HepG2 (cell line): ENCODE measurements around the gene SASH1. TPM values are rescaled to one million over a fixed set of nuclear protein-coding genes. Genes with fewer than 3 reads are reported as not detected.

ENCODE experiments used
- ARHGAP35 ChIP-seq: sonication (generic); formaldehyde crosslinking; IDR thresholded peaks from 2 replicates; pipeline ENCODE4 v1.9.0; 2022; ENCODE audit warnings: mild to moderate bottlenecking, inconsistent platforms, moderate library complexity, missing genetic modification reagents, borderline replicate concordance
- CBX1 ChIP-seq: IDR thresholded peaks from one replicate; pipeline ENCODE4 v1.6.1; 2016; ENCODE audit warnings: antibody characterized with exemption, low read depth
- EZH2 ChIP-seq: conservative IDR thresholded peaks from 2 replicates; pipeline ENCODE4 v1.6.1; 2012; ENCODE audit warnings: mild to moderate bottlenecking, low read depth, low read length, moderate library complexity
- FOXO1 ChIP-seq: sonication (generic); formaldehyde crosslinking; IDR thresholded peaks from 2 replicates; pipeline ENCODE4 v1.4.0; 2020; ENCODE audit warnings: missing genetic modification reagents
- GLI4 ChIP-seq: sonication (generic); formaldehyde crosslinking; IDR thresholded peaks from 2 replicates; pipeline ENCODE4 v1.5.1; 2020; ENCODE audit warnings: missing genetic modification reagents, mild to moderate bottlenecking, moderate library complexity, borderline replicate concordance
- KDM1A ChIP-seq: IDR thresholded peaks from 2 replicates; pipeline ENCODE4 v1.6.1; 2016; ENCODE audit warnings: missing compliant biosample characterization
- SOX13 ChIP-seq, 3 experiments: fragments of 450-650 bp in 1 of 3; sonication (generic) in 1 of 3; formaldehyde crosslinking in 1 of 3; IDR thresholded peaks in 2 of 3; conservative IDR thresholded peaks in 1 of 3; 2 replicates each; pipeline versions ENCODE4 v1.5.0 to v1.6.1; 2016 to 2020; ENCODE audit warnings: antibody characterized with exemption in 1 of 3, mild to moderate bottlenecking in 1 of 3, missing compliant biosample characterization in 1 of 3, missing genetic modification reagents in 1 of 3, moderate library complexity in 1 of 3
- SRF ChIP-seq: IDR thresholded peaks from 2 replicates; pipeline ENCODE4 v1.6.1; 2011; ENCODE audit warnings: mild to moderate bottlenecking, low read depth, low read length, moderate library complexity
- ZNF556 ChIP-seq: sonication (generic); formaldehyde crosslinking; IDR thresholded peaks from 2 replicates; pipeline ENCODE4 v1.4.0; 2020; ENCODE audit warnings: mild to moderate bottlenecking, missing genetic modification reagents, borderline replicate concordance
- ZNF670 ChIP-seq: sonication (generic); formaldehyde crosslinking; IDR thresholded peaks from 2 replicates; pipeline ENCODE4 v1.8.0; 2022; ENCODE audit warnings: mild to moderate bottlenecking, missing genetic modification reagents, borderline replicate concordance
- ZNF761 ChIP-seq: sonication (generic); formaldehyde crosslinking; conservative IDR thresholded peaks from 2 replicates; pipeline ENCODE4 v1.4.0; 2020; ENCODE audit warnings: mild to moderate bottlenecking, missing genetic modification reagents
- ZNF883 ChIP-seq: sonication (generic); formaldehyde crosslinking; IDR thresholded peaks from 2 replicates; pipeline ENCODE4 v1.5.1; 2020; ENCODE audit warnings: mild to moderate bottlenecking, missing genetic modification reagents; ENCODE audit errors: not compliant biosample characterization
- polyA plus RNA-seq, 8 experiments: library from polyadenylated mRNA; depleted of rRNA in 3 of 8; stranded (reverse) in 7 of 8; unstranded in 1 of 8; fragments of >200 nt; fragmentation: Illumina TruSeq in 4 of 8; extraction: Trizol in 4 of 8; gene quantifications; 2 replicates each; pipeline versions ENCODE4 v1.2.1 to v1.2.3, GENCODE V29; 2011 to 2016; ENCODE audit warnings: low read depth in 4 of 8, missing spikeins in 1 of 8, mixed read lengths in 1 of 8; ENCODE audit not compliant: insufficient read depth in 1 of 8
- total RNA-seq, 5 experiments: library from RNA; depleted of rRNA; stranded (reverse); fragments of >200 nt; fragmentation: Illumina TruSeq; extraction: Trizol; gene quantifications; 2 replicates each; pipeline ENCODE4 v1.2.3, GENCODE V29; 2016; ENCODE audit warnings: low read depth in 1 of 5
- TF ChIP-seq, protein P1 (sequence below), 2 experiments: fragments of 450-650 bp in 1 of 2; sonication (generic) in 1 of 2; formaldehyde crosslinking in 1 of 2; IDR thresholded peaks; 2 replicates each; pipeline versions ENCODE4 v1.6.1 to v1.8.0; 2016 to 2022; ENCODE audit warnings: antibody characterized with exemption in 1 of 2, mild to moderate bottlenecking in 1 of 2, missing genetic modification reagents in 1 of 2
- TF ChIP-seq, protein P2 (sequence below): sonication (generic); formaldehyde crosslinking; IDR thresholded peaks from 2 replicates; pipeline ENCODE4 v1.5.0; 2020; ENCODE audit warnings: missing genetic modification reagents
- TF ChIP-seq, protein P3 (sequence below): sonication (generic); formaldehyde crosslinking; IDR thresholded peaks from 2 replicates; pipeline ENCODE4 v1.8.0; 2022; ENCODE audit warnings: mild to moderate bottlenecking, missing genetic modification reagents, borderline replicate concordance

Gene SASH1
- total and polyA plus RNA-seq, 2 of the 13 experiments (the other 11 are each of a cell fraction or from before 2014, with no cell fraction given): 7.5 to 8.2 TPM

DNA sequence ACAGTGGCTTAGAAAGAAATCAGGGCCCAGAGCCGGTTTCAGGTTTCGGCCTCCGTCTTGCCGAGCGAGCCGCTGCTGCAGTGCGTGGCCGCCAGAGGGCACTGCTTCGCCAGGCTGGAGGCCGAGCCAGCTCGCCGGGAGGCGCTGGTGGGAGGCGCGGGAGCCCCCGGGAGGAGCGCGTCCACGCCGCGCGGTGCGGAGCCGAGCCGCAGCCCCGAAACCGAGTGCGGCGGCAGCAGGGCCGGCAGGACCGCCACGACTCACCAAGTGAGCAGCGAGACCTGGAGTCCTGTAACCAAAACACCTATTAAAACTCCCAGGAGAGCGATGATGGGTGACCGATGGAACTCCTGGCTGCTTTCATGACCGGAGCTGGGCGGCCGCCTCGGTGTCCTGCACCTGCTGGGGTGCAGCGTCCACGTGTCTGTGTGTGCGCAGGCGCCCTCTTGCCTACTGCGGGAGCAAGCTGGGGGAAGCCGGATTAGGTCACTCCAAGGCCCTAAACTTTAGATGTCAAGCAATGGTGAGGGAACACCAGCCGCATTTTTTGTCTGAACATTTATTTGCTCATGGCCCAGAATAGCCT lies 217.3 kb downstream of the SASH1 start (continued):
- TF ChIP-seq GLI4 (peak; percentile 88; the same call in 1 of the 2 replicates), FOXO1 (CRISPR knock-in tag) (peak; percentile 42; the same call in 1 of the 2 replicates), SRF (no peak), ZNF556 (peak; percentile 47; the same call in 1 of the 2 replicates), SOX13 (IDR thresholded peaks at IDR 0.05) (no peak), SOX13 (CRISPR knock-in tag; conservative IDR thresholded peaks at IDR 0.05 in 1 of 2, IDR thresholded peaks at IDR 0.05 in 1 of 2) (no peak), ZNF761 (CRISPR knock-in tag) (no peak), EZH2 (no peak; the same call in 1 of the 2 replicates), ARHGAP35 (no peak), ZNF670 (no peak), ZNF883 (peak; percentile 82), KDM1A (CRISPR knock-in tag) (no peak), CBX1 (no peak)
- TF ChIP-seq, protein P1, sequence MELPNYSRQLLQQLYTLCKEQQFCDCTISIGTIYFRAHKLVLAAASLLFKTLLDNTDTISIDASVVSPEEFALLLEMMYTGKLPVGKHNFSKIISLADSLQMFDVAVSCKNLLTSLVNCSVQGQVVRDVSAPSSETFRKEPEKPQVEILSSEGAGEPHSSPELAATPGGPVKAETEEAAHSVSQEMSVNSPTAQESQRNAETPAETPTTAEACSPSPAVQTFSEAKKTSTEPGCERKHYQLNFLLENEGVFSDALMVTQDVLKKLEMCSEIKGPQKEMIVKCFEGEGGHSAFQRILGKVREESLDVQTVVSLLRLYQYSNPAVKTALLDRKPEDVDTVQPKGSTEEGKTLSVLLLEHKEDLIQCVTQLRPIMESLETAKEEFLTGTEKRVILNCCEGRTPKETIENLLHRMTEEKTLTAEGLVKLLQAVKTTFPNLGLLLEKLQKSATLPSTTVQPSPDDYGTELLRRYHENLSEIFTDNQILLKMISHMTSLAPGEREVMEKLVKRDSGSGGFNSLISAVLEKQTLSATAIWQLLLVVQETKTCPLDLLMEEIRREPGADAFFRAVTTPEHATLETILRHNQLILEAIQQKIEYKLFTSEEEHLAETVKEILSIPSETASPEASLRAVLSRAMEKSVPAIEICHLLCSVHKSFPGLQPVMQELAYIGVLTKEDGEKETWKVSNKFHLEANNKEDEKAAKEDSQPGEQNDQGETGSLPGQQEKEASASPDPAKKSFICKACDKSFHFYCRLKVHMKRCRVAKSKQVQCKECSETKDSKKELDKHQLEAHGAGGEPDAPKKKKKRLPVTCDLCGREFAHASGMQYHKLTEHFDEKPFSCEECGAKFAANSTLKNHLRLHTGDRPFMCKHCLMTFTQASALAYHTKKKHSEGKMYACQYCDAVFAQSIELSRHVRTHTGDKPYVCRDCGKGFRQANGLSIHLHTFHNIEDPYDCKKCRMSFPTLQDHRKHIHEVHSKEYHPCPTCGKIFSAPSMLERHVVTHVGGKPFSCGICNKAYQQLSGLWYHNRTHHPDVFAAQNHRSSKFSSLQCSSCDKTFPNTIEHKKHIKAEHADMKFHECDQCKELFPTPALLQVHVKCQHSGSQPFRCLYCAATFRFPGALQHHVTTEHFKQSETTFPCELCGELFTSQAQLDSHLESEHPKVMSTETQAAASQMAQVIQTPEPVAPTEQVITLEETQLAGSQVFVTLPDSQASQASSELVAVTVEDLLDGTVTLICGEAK (IDR thresholded peaks at IDR 0.05): no peak
- TF ChIP-seq, protein P1 (CRISPR knock-in tag; IDR thresholded peaks at IDR 0.05): peak; percentile 27; the same call in 1 of the 2 replicates
- TF ChIP-seq, protein P2, sequence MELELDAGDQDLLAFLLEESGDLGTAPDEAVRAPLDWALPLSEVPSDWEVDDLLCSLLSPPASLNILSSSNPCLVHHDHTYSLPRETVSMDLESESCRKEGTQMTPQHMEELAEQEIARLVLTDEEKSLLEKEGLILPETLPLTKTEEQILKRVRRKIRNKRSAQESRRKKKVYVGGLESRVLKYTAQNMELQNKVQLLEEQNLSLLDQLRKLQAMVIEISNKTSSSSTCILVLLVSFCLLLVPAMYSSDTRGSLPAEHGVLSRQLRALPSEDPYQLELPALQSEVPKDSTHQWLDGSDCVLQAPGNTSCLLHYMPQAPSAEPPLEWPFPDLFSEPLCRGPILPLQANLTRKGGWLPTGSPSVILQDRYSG (CRISPR knock-in tag): 0 out of 2 replicates have a peak, but pooled peaks have one; percentile 27
- TF ChIP-seq, protein P3, sequence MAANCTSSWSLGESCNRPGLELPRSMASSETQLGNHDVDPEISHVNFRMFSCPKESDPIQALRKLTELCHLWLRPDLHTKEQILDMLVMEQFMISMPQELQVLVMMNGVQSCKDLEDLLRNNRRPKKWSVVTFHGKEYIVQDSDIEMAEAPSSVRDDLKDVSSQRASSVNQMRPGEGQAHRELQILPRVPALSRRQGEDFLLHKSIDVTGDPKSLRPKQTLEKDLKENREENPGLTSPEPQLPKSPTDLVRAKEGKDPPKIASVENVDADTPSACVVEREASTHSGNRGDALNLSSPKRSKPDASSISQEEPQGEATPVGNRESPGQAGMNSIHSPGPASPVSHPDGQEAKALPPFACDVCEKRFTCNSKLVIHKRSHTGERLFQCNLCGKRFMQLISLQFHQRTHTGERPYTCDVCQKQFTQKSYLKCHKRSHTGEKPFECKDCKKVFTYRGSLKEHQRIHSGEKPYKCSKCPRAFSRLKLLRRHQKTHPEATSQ (CRISPR knock-in tag): peak; percentile 74; the same call in 1 of the 2 replicates
